ENCODE results near the gene ZHX3. TPM values are rescaled to one million over a fixed set of nuclear protein-coding genes. Genes with fewer than 3 reads are reported as not detected.

ZHX3 gene
- total and polyA plus RNA-seq, 2 of the 13 experiments (the other 11 are each of a cell fraction or from before 2014, with no cell fraction given), result 8.4 to 11.7 TPM

DNA sequence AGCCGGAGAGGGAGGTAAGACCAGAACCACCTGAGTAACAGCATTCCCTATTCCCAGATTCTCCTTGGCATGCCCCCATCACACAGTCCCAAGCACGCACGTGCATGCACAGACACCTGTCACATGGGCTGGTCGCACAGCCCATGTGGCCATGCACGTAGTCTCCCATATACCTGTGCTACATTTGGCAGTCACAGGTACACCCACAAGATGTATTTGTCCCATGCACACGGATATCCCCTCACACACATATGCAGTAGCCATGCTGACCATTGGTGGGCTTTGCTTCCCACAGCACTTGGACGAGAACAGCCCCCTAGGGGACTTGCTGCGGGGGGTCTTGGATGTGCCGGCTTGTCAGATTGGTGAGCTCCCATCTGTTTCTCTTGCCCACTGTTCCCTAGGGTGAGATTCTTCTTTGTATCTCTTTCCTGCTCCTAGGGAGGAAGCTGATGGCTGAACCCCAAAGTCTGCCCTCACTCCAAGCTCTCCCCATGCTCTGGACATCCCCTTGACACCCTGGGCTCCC is 148.3 kb downstream of the ZHX3 start:
- ChIA-PET POLR2A (no interaction called here), CTCF (ENCODE audit: low intra/inter-chr PET ratio, low total read pairs) (no interaction called here)
- no TSS peak for BruUV-seq (replicated peaks)
- Histone ChIP-seq H3K27me3 (ENCODE audit: control insufficient read depth in 1 of 2, insufficient read depth in 2 of 2, low read length in 2 of 2) (no peaks in the 10 kb centered on the region), H3K27ac (ENCODE audit: extremely low read length, insufficient read depth, low read length) (no peak overlapping the region), H3K4me2 (ENCODE audit: low read depth, low read length) (no peak overlapping the region), H3K36me3 (replicated peaks in 1 of 2; ENCODE audit: control insufficient read depth in 1 of 2, insufficient read depth in 2 of 2, low read length in 2 of 2) (peaks cover 80 to 94% of the 10 kb centered on the region in 2 experiments), H3K79me2 (ENCODE audit: insufficient read depth, low read length) (no peaks in the 10 kb centered on the region), H3K4me3 (replicated peaks in 1 of 3; ENCODE audit: insufficient read depth in 1 of 3, low read depth in 2 of 3, low read length in 3 of 3) (no peak overlapping the region), H3K9ac (ENCODE audit: insufficient read depth, low read depth, low read length) (no peak overlapping the region), H2AFZ (ENCODE audit: low read length) (no peak overlapping the region), H3K9me3 (ENCODE audit: low read length) (no peaks in the 10 kb centered on the region), H4K20me1 (ENCODE audit: insufficient read depth, low read length) (peaks cover 10% of the 10 kb centered on the region; the same call in 1 of the 2 replicates), H3K4me1 (ENCODE audit: insufficient read depth, low read length) (no peaks in the 10 kb centered on the region)
- TF ChIP-seq, protein P1, sequence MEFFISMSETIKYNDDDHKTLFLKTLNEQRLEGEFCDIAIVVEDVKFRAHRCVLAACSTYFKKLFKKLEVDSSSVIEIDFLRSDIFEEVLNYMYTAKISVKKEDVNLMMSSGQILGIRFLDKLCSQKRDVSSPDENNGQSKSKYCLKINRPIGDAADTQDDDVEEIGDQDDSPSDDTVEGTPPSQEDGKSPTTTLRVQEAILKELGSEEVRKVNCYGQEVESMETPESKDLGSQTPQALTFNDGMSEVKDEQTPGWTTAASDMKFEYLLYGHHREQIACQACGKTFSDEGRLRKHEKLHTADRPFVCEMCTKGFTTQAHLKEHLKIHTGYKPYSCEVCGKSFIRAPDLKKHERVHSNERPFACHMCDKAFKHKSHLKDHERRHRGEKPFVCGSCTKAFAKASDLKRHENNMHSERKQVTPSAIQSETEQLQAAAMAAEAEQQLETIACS (CRISPR knock-in tag; IDR thresholded peaks at IDR 0.05), result 0 out of 2 replicates have a peak, but pooled peaks have one; percentile 22
- TF ChIP-seq, protein P2, sequence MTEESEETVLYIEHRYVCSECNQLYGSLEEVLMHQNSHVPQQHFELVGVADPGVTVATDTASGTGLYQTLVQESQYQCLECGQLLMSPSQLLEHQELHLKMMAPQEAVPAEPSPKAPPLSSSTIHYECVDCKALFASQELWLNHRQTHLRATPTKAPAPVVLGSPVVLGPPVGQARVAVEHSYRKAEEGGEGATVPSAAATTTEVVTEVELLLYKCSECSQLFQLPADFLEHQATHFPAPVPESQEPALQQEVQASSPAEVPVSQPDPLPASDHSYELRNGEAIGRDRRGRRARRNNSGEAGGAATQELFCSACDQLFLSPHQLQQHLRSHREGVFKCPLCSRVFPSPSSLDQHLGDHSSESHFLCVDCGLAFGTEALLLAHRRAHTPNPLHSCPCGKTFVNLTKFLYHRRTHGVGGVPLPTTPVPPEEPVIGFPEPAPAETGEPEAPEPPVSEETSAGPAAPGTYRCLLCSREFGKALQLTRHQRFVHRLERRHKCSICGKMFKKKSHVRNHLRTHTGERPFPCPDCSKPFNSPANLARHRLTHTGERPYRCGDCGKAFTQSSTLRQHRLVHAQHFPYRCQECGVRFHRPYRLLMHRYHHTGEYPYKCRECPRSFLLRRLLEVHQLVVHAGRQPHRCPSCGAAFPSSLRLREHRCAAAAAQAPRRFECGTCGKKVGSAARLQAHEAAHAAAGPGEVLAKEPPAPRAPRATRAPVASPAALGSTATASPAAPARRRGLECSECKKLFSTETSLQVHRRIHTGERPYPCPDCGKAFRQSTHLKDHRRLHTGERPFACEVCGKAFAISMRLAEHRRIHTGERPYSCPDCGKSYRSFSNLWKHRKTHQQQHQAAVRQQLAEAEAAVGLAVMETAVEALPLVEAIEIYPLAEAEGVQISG (CRISPR knock-in tag; IDR thresholded peaks at IDR 0.05), result 0 out of 2 replicates have a peak, but pooled peaks have one; percentile 3
- TF ChIP-seq JUN (CRISPR knock-in tag; IDR thresholded peaks at IDR 0.05) (no peak), ZBTB7A (CRISPR knock-in tag; IDR thresholded peaks at IDR 0.05) (0 out of 2 replicates have a peak, but pooled peaks have one; percentile 10), HOXA7 (CRISPR knock-in tag; IDR thresholded peaks at IDR 0.05) (peak; percentile 71; the same call in 1 of the 2 replicates)
- TF ChIP-seq, protein P3, sequence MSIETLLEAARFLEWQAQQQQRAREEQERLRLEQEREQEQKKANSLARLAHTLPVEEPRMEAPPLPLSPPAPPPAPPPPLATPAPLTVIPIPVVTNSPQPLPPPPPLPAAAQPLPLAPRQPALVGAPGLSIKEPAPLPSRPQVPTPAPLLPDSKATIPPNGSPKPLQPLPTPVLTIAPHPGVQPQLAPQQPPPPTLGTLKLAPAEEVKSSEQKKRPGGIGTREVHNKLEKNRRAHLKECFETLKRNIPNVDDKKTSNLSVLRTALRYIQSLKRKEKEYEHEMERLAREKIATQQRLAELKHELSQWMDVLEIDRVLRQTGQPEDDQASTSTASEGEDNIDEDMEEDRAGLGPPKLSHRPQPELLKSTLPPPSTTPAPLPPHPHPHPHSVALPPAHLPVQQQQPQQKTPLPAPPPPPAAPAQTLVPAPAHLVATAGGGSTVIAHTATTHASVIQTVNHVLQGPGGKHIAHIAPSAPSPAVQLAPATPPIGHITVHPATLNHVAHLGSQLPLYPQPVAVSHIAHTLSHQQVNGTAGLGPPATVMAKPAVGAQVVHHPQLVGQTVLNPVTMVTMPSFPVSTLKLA (IDR thresholded peaks at IDR 0.05), result peak; percentile 76
- ATAC-seq (no peak), FAIRE-seq (no peak), DNase-seq (ENCODE audit: low spot score) (no peak)
- in situ Hi-C loops (cut with HindIII; ENCODE audit: extremely low pct_ligation_motif_present, low pct_unique_long_range_greater_than_20kb), result no loop called here
- 98% methylated on average over 9 of the region's 9 CpGs for whole genome bisulfite sequencing (ENCODE audit: low lambda C conversion rate)
- intact Hi-C loops (cut with micrococcal nuclease; ENCODE audit: unreplicated experiment), result no loop called here
